Endothelial cell of umbilical vein (primary cell): ENCODE data around the gene C14orf93. TPM values are rescaled to one million over a fixed set of nuclear protein-coding genes. Genes with fewer than 3 reads are reported as not detected.

Source experiments
- BruUV-seq: library from RNA; stranded (reverse); fragments of 400-500 nt; replicated peaks from 2 replicates; lab custom pipeline; 2021; lab: Mats Ljungman, UMichigan
- CTCF ChIA-PET: fragments of 300-600, 350-600 bp; sonication (Branson Sonifier 250); formaldehyde crosslinking; loops from one replicate; lab custom pipeline; 2021; ENCODE audit warnings: antibody characterized with exemption, inconsistent platforms; lab: Charles Lee
- POLR2A ChIA-PET: fragments of 300-600, 350-600 bp; sonication (Branson Sonifier 250); formaldehyde crosslinking; loops from one replicate; lab custom pipeline; 2021; ENCODE audit warnings: antibody characterized with exemption, inconsistent platforms; lab: Charles Lee
- DNase-seq: peaks from one replicate; pipeline ENCODE4 v3.0.0-alpha.2; 2011; ENCODE audit warnings: low read depth, low spot score
- FAIRE-seq: peaks from 2 replicates; lab custom pipeline; 2011; peaks lifted over from hg19 to GRCh38; lab: Jason Lieb, UNC
- H2AFZ ChIP-seq: 2 replicates; pipeline ENCODE4 v1.6.0; 2012; ENCODE audit warnings: low read depth, low read length, control low read depth, inconsistent platforms
- H3K27ac ChIP-seq: 2 replicates; pipeline ENCODE4 v1.5.1; 2011; ENCODE audit warnings: low read depth, mild to moderate bottlenecking, control low read depth, low read length, moderate library complexity; ENCODE audit not compliant: insufficient read depth
- H3K27me3 ChIP-seq, 2 experiments: 2 replicates each; pipeline versions ENCODE4 v1.6.0 to v1.6.1; 2011; ENCODE audit warnings: low read length in 2 of 2, mixed read lengths in 1 of 2; ENCODE audit not compliant: control insufficient read depth in 2 of 2, insufficient read depth in 2 of 2
- H3K36me3 ChIP-seq, 2 experiments: 2 replicates in 1 of 2; 3 replicates in 1 of 2; pipeline ENCODE4 v1.5.1; 2011; ENCODE audit warnings: low read length in 2 of 2, mild to moderate bottlenecking in 1 of 2, moderate library complexity in 1 of 2; ENCODE audit not compliant: control insufficient read depth in 2 of 2, insufficient read depth in 2 of 2; ENCODE audit errors: extremely low read depth in 1 of 2
- H3K4me1 ChIP-seq: 3 replicates; pipeline ENCODE4 v1.5.1; 2011; ENCODE audit warnings: mild to moderate bottlenecking, low read length; ENCODE audit not compliant: control insufficient read depth, insufficient read depth; ENCODE audit errors: extremely low read depth
- H3K4me2 ChIP-seq: 2 replicates; pipeline ENCODE4 v1.6.1; 2011; ENCODE audit warnings: low read length, control low read depth, mixed read lengths; ENCODE audit not compliant: insufficient read depth
- H3K4me3 ChIP-seq, 3 experiments: fragments of 200-600 bp in 1 of 3; sonication (generic), shearing (Covaris generic) in 1 of 3; replicated peaks in 1 of 3; 2 replicates each; pipeline ENCODE4 v1.5.1; 2011 to 2016; ENCODE audit warnings: control low read depth in 3 of 3, low read length in 3 of 3, mild to moderate bottlenecking in 2 of 3, inconsistent platforms in 1 of 3, low read depth in 1 of 3, moderate library complexity in 1 of 3; ENCODE audit not compliant: insufficient read depth in 1 of 3
- H3K79me2 ChIP-seq: 2 replicates; pipeline ENCODE4 v1.6.0; 2012; ENCODE audit warnings: low read length, inconsistent platforms; ENCODE audit not compliant: control insufficient read depth, insufficient read depth
- H3K9ac ChIP-seq: replicated peaks from 2 replicates; pipeline ENCODE3; 2011; ENCODE audit warnings: low read length, control low read depth; ENCODE audit not compliant: insufficient read depth; ENCODE audit errors: extremely low read depth
- H3K9me1 ChIP-seq: replicated peaks from 3 replicates; pipeline ENCODE4 v1.6.0; 2011; ENCODE audit warnings: mild to moderate bottlenecking, low read length; ENCODE audit not compliant: control insufficient read depth, insufficient read depth; ENCODE audit errors: extremely low read depth
- H3K9me3 ChIP-seq: replicated peaks from 2 replicates; pipeline ENCODE4 v1.5.1; 2012; ENCODE audit warnings: low read length, inconsistent platforms; ENCODE audit not compliant: control insufficient read depth, insufficient read depth
- H4K20me1 ChIP-seq: replicated peaks from 2 replicates; pipeline ENCODE3; 2011; ENCODE audit warnings: mild to moderate bottlenecking, low read length; ENCODE audit not compliant: control insufficient read depth, insufficient read depth; ENCODE audit errors: extremely low read depth
- EZH2 ChIP-seq: IDR thresholded peaks from 2 replicates; pipeline ENCODE4 v1.6.1; 2012; ENCODE audit warnings: borderline replicate concordance, low read depth, mild to moderate bottlenecking, moderate library complexity, low read length, inconsistent platforms; ENCODE audit not compliant: severe bottlenecking
- MYC ChIP-seq: IDR thresholded peaks from one replicate; pipeline ENCODE4 v1.6.1; 2011; ENCODE audit warnings: mild to moderate bottlenecking, low read depth, low read length
- POLR2A ChIP-seq: IDR thresholded peaks from 2 replicates; pipeline ENCODE4 v1.6.1; 2012; ENCODE audit warnings: low read depth, mild to moderate bottlenecking, control low read depth, low read length
- POLR2AphosphoS5 ChIP-seq: IDR thresholded peaks from 2 replicates; pipeline ENCODE4 v1.6.1; 2012; ENCODE audit warnings: low read depth, mild to moderate bottlenecking, control low read depth, low read length, moderate library complexity; ENCODE audit not compliant: insufficient read depth
- dilution Hi-C: fragments of 300-500 bp; cut with MboI; formaldehyde crosslinking; loops from one replicate; pipeline ENCODE4 v1.15.0; 2019; ENCODE audit warnings: low sequenced_read_pairs; ENCODE audit not compliant: extremely low pct_ligation_motif_present
- intact Hi-C: fragments of 100-400 bp; cut with micrococcal nuclease; formaldehyde crosslinking; loops from one replicate; pipeline ENCODE4 v1.10.0; 2022
- polyA plus RNA-seq, 4 experiments: library from polyadenylated mRNA; depleted of rRNA in 3 of 4; stranded (reverse) in 3 of 4; unstranded in 1 of 4; fragments of >200 nt; gene quantifications; 2 replicates each; pipeline versions ENCODE4 v1.2.1 to v1.2.3, GENCODE V29; 2011 to 2012; ENCODE audit warnings: missing spikeins in 1 of 4
- total RNA-seq: library from RNA; stranded (reverse); gene quantifications from 2 replicates; pipeline ENCODE4 v1.2.3, GENCODE V29; 2021

Gene C14orf93
- total and polyA plus RNA-seq, 2 donors (not counting 3 experiments of a cell fraction or from before 2014, with no cell fraction given) = 7.1 to 9.2 TPM

DNA sequence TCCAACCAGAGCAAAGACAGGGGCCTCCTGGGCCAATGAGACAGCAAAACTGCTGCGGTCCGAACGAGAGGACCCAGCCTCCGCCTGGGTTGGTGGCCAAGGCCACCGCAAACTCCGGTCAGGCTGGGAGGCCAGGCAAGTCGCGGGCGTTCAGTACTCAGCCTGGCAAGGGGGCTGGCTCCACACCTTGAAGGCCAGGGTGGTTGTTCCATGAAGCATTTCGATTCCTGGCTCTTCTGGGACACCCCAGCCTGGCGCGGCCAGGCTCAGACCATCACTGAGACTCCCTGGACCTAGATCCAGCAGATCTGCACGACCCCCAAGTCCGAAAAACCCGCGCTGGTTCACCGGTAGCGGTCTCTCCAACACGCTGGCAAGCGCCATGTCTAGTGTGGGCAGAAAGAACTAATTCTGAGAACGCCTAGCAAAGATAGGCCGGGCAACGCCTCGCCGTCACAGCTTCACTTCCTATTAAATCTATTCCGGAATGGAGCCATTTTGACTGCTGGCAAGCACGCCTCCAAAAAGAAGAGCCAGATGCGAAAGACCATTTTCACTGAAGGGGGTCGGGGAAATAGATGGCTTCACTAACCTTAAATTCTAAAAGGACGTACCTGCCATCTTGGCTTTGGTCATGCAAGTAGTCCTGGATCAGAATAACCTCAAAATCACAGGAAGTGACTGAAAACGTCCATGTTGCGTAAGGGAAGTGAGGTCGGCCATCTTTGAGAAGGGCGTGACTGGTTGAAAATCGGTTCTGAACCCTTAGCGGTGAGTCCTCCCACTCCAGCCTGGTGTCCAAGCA, 24.8 kb upstream of the C14orf93 start, which contains the start of gene PSMB5:
PSMB5 (minus strand) TSS at position 403 of the 805 bp plus-strand sequence; CDS start at position 384, 19 bp downstream.
- Histone ChIP-seq H4K20me1 (no peaks in the 10 kb centered on the region), H3K9me1 (no peaks in the 10 kb centered on the region), H3K79me2 (peaks cover 25% of the 10 kb centered on the region), H2AFZ (peak within 1 kb of the TSS; percentile 88), H3K27ac (peak within 1 kb of the TSS; percentile 88), H3K36me3 (peaks cover 8 to 9% of the 10 kb centered on the region in 2 experiments), H3K27me3 (no peaks in the 10 kb centered on the region), H3K4me3 (peak within 1 kb of the TSS; percentile 73 to 88 (median 84)), H3K9ac (peak within 1 kb of the TSS; percentile 93), H3K4me2 (peak within 1 kb of the TSS; percentile 66), H3K4me1 (peaks cover 12% of the 10 kb centered on the region), H3K9me3 (no peaks in the 10 kb centered on the region)
- dilution Hi-C loops = no loop called here
- BruUV-seq = no TSS peak
- ChIA-PET CTCF (interaction anchor here (0.6 to 4.4 kb wide), 6 partner anchors 24 to 444 kb away, joined by 4 to 23 read pairs (median 4); no protein-coding TSS in a partner anchor), POLR2A (interaction anchor here (0.6 to 1.0 kb wide), 3 partner anchors 13 to 34 kb away, joined by 3 to 5 read pairs (median 4); no protein-coding TSS in a partner anchor)
- intact Hi-C loops = loop anchor here (1.0 to 2.0 kb wide), 3 partner anchors 13 to 28 kb away; no protein-coding TSS in a partner anchor
- DNase-seq (peak; percentile 97), FAIRE-seq (peak; percentile 99)
- TF ChIP-seq MYC (no peak), EZH2 (no peak), POLR2A (peak; percentile 89), POLR2AphosphoS5 (peak; percentile 82)
